H1 (cell line): ENCODE data around the gene JDP2.
A peak's percentile ranks its signal among the peaks of the same experiment; 100 is the strongest.

ENCODE experiments used
- CREB1 ChIP-seq: IDR thresholded peaks from 2 replicates; pipeline ENCODE4 v1.6.1; 2012; ENCODE audit warnings: inconsistent platforms
- EGR1 ChIP-seq: IDR thresholded peaks from 2 replicates; pipeline ENCODE4 v1.6.1; 2011; ENCODE audit warnings: low read depth, low read length, borderline replicate concordance
- EP300 ChIP-seq, 2 experiments: IDR thresholded peaks; 1 replicate in 1 of 2; 2 replicates in 1 of 2; pipeline ENCODE4 v1.6.1; 2011 to 2012; ENCODE audit warnings: low read depth in 2 of 2, low read length in 2 of 2, mild to moderate bottlenecking in 2 of 2, borderline replicate concordance in 1 of 2, inconsistent platforms in 1 of 2, moderate library complexity in 1 of 2
- GABPA ChIP-seq: IDR thresholded peaks from 2 replicates; pipeline ENCODE4 v1.6.1; 2011; ENCODE audit warnings: mild to moderate bottlenecking, low read length, moderate library complexity, borderline replicate concordance; ENCODE audit not compliant: insufficient read depth
- GTF2F1 ChIP-seq: IDR thresholded peaks from 2 replicates; pipeline ENCODE4 v1.6.1; 2012; ENCODE audit warnings: low read depth, low read length, improper control_type of control experiment, borderline replicate concordance
- MAFK ChIP-seq: IDR thresholded peaks from 2 replicates; pipeline ENCODE4 v1.6.1; 2012; ENCODE audit warnings: low read depth, mild to moderate bottlenecking, improper control_type of control experiment, low read length
- POLR2AphosphoS5 ChIP-seq: IDR thresholded peaks from 2 replicates; pipeline ENCODE4 v1.6.1; 2011; ENCODE audit warnings: low read depth, low read length
- RAD21 ChIP-seq, 2 experiments: IDR thresholded peaks in 1 of 2; conservative IDR thresholded peaks in 1 of 2; 2 replicates each; pipeline ENCODE4 v1.6.1; 2011; ENCODE audit warnings: low read depth in 2 of 2, low read length in 2 of 2, improper control_type of control experiment in 1 of 2, inconsistent platforms in 1 of 2, mild to moderate bottlenecking in 1 of 2, moderate library complexity in 1 of 2
- RBBP5 ChIP-seq: IDR thresholded peaks from 2 replicates; pipeline ENCODE4 v1.7.1; 2012; ENCODE audit warnings: low read depth, mild to moderate bottlenecking, inconsistent platforms, low read length, moderate library complexity, borderline replicate concordance
- RFX5 ChIP-seq: IDR thresholded peaks from 2 replicates; pipeline ENCODE4 v1.6.1; 2011; ENCODE audit warnings: low read depth, low read length, improper control_type of control experiment, borderline replicate concordance
- TF ChIP-seq, protein P1 (sequence below), 3 experiments: IDR thresholded peaks; 1 replicate in 2 of 3; 2 replicates in 1 of 3; pipeline versions ENCODE4 v1.5.1 to v1.6.1; 2011; ENCODE audit warnings: low read length in 3 of 3, mild to moderate bottlenecking in 3 of 3, inconsistent platforms in 2 of 3, low read depth in 1 of 3, moderate library complexity in 1 of 3; ENCODE audit not compliant: insufficient read depth in 1 of 3; ENCODE audit errors: control extremely low read depth in 1 of 3
- TF ChIP-seq, protein P2 (sequence below): IDR thresholded peaks from 2 replicates; pipeline ENCODE4 v1.6.1; 2012; ENCODE audit warnings: inconsistent platforms
- TF ChIP-seq, protein P3 (sequence below): IDR thresholded peaks from 2 replicates; pipeline ENCODE4 v1.6.1; 2011; ENCODE audit warnings: low read length, improper control_type of control experiment

DNA sequence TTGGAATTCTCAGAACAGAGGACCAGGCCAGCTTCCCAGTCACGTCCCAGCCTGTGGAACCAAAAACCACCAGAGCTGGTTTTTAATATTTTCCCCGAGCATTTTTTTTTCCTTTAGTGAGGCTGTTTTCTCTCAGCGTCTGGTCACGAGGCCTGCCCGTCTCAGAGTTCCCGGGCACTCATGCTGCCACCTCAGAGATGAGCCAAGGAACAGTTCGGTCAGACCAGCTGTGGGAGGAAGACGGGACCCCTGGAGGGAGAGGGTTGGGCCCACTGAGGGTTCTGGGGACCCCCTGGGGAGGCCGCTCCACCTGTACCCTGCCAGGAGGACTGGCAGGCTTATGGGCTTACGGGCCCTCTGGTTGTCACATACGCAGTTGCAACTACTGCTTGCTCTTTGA is 39.9 kb downstream of the JDP2 start:
- TF ChIP-seq MAFK, result no peak
- 0 out of 4 replicates have a peak, but pooled peaks of 1 of the 2 experiments have one; percentile 11 for TF ChIP-seq RAD21 (IDR thresholded peaks at IDR 0.05 in 1 of 2, conservative IDR thresholded peaks at IDR 0.05 in 1 of 2; ENCODE audit: low read depth in 2 of 2, low read length in 2 of 2)
- TF ChIP-seq EP300 (IDR thresholded peaks at IDR 0.05; ENCODE audit: borderline replicate concordance in 1 of 2, low read depth in 2 of 2, low read length in 2 of 2), result no peak
- TF ChIP-seq, protein P1, sequence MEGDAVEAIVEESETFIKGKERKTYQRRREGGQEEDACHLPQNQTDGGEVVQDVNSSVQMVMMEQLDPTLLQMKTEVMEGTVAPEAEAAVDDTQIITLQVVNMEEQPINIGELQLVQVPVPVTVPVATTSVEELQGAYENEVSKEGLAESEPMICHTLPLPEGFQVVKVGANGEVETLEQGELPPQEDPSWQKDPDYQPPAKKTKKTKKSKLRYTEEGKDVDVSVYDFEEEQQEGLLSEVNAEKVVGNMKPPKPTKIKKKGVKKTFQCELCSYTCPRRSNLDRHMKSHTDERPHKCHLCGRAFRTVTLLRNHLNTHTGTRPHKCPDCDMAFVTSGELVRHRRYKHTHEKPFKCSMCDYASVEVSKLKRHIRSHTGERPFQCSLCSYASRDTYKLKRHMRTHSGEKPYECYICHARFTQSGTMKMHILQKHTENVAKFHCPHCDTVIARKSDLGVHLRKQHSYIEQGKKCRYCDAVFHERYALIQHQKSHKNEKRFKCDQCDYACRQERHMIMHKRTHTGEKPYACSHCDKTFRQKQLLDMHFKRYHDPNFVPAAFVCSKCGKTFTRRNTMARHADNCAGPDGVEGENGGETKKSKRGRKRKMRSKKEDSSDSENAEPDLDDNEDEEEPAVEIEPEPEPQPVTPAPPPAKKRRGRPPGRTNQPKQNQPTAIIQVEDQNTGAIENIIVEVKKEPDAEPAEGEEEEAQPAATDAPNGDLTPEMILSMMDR (IDR thresholded peaks at IDR 0.05; ENCODE audit: control extremely low read depth in 1 of 3, insufficient read depth in 1 of 3, low read depth in 1 of 3, low read length in 3 of 3), result no peak
- no peak for TF ChIP-seq EGR1
- no peak for TF ChIP-seq GABPA
- no peak for TF ChIP-seq POLR2AphosphoS5
- TF ChIP-seq CREB1, result no peak
- TF ChIP-seq RBBP5, result no peak
- no peak for TF ChIP-seq GTF2F1
- TF ChIP-seq, protein P2, sequence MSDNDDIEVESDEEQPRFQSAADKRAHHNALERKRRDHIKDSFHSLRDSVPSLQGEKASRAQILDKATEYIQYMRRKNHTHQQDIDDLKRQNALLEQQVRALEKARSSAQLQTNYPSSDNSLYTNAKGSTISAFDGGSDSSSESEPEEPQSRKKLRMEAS, result no peak
- no peak for TF ChIP-seq RFX5
- TF ChIP-seq, protein P3, sequence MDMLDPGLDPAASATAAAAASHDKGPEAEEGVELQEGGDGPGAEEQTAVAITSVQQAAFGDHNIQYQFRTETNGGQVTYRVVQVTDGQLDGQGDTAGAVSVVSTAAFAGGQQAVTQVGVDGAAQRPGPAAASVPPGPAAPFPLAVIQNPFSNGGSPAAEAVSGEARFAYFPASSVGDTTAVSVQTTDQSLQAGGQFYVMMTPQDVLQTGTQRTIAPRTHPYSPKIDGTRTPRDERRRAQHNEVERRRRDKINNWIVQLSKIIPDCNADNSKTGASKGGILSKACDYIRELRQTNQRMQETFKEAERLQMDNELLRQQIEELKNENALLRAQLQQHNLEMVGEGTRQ, result no peak
